ENCODE results near the gene ALG9.

The ALG9 gene

GRCh38 chr11:111759376-111759775, 112.0 kb downstream of the ALG9 start:
- no peak overlapping the region for H3K4me3 ChIP-seq (ENCODE audit: low read depth, low read length)
- no peak for TF ChIP-seq CTCF (IDR thresholded peaks at IDR 0.05; ENCODE audit: borderline replicate concordance, insufficient read depth, low read depth, low read length)

- no peak for TF ChIP-seq CTCF (IDR thresholded peaks at IDR 0.05; ENCODE audit: borderline replicate concordance, insufficient read depth, low read depth, low read length)
- H3K4me3 ChIP-seq (ENCODE audit: low read depth, low read length), result no peak overlapping the region
Measured at GRCh38 chr11:111756097-111756496, 115.3 kb downstream of the ALG9 start.

- H3K4me3 ChIP-seq (ENCODE audit: low read depth, low read length), result no peak overlapping the region
- no peak for TF ChIP-seq CTCF (IDR thresholded peaks at IDR 0.05; ENCODE audit: borderline replicate concordance, insufficient read depth, low read depth, low read length)
Measured at GRCh38 chr11:111749646-111750045, 121.7 kb downstream of the ALG9 start.

- no peak overlapping the region for H3K4me3 ChIP-seq (ENCODE audit: low read depth, low read length)
- no peak for TF ChIP-seq CTCF (IDR thresholded peaks at IDR 0.05; ENCODE audit: borderline replicate concordance, insufficient read depth, low read depth, low read length)
Measured at GRCh38 chr11:111748035-111748804, 123.2 kb downstream of the ALG9 start.

- H3K4me3 ChIP-seq (ENCODE audit: low read depth, low read length), result no peak overlapping the region
- no peak for TF ChIP-seq CTCF (IDR thresholded peaks at IDR 0.05; ENCODE audit: borderline replicate concordance, insufficient read depth, low read depth, low read length)
Measured at GRCh38 chr11:111745719-111746504, 125.5 kb downstream of the ALG9 start.

- no peak for TF ChIP-seq CTCF (IDR thresholded peaks at IDR 0.05; ENCODE audit: borderline replicate concordance, insufficient read depth, low read depth, low read length)
- no peak overlapping the region for H3K4me3 ChIP-seq (ENCODE audit: low read depth, low read length)
Measured at GRCh38 chr11:111743700-111744099, 127.7 kb downstream of the ALG9 start.

Data from GM12875 (cell line).